ENCODE results near the gene AMMECR1L.

The AMMECR1L gene

GRCh38 chr2:127877136-127877535, 8.6 kb downstream of the AMMECR1L start:
- no peak overlapping the region for H3K4me3 ChIP-seq (ENCODE audit: low read depth, low read length)
- in situ Hi-C loops (cut with HindIII; ENCODE audit: low sequenced_read_pairs): no loop called here

DNA sequence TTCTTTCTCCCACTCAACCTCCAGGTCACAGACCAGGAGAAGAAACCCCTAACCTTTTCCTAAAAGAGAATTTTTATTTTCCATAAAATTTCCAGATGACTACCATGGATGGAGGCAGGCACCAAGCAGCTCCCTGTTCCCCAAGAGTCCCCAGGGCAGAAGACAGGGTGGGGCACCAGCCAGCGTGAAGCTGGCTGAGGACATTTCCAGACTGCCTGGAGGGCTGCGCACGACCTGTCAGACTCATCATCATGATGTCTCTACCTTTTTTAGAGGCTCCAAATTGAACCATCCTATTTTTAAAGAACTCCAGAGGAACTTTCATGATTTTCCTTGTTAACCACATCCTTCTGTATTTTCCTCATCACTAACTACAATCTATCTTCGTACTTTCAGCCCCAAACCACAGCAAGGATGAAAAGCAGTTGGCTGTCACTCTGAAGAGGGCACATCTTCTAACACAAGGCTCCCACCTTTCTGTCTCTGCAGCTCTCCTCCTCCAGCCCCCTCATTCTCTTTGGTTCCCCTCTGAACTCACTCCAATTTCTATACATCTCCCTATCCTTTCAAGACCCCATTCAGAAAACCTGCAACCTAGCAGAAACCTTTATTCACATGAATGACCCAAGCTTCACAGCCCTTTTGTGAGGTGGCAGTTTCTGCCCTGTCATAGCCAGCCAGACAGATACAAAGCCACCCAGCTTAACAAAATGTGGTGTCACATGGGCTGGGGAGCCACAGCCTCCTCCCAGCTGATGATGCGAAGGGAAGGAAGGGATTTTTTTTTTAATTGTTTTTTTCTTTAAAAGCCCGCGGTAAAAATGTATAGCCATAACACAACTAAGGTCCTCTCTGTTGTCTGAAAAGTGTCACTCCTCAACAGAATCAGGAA, 11.1 kb downstream of the AMMECR1L start:
- no peak for DNase-seq (ENCODE audit: low read depth, low spot score)
- TF ChIP-seq CTCF (IDR thresholded peaks at IDR 0.05; ENCODE audit: low read depth, low read length): no peak
- no peak overlapping the region for H3K4me3 ChIP-seq (ENCODE audit: low read depth, low read length)
- in situ Hi-C loops (cut with HindIII; ENCODE audit: low sequenced_read_pairs): no loop called here

More at GRCh38 chr2:127877136-127877535, 8.6 kb downstream of the AMMECR1L start:
- TF ChIP-seq CTCF (IDR thresholded peaks at IDR 0.05; ENCODE audit: low read depth, low read length): no peak
- DNase-seq (ENCODE audit: low read depth, low spot score): no peak

DNA sequence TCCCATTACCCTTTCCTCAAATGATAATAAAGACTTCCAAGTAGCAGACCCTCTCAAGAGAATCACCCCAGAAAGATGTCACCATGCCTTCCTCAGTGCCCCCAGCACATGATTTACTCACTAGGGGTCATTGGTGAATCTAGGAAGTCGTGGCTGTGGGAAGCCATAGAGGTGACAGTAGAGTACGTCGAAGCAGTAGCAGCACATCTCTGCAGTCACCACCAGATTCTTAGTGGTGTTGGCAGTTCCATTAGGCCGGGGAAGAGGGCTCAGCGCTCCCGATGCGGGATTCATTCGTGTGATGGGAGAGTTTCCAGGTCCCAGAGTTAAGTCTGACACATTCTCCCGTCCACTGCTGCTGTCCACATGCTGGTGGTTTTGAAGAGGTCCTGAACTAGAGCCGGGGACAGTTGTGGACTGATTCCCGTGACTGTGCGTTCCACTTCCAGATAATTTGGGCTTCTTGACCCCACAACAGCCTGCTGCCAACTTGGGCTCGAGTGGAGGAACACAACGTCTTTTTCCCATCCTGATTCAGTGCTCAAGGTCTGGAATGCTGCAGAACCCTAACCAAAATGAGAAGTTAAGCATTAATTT, 12.0 kb downstream of the AMMECR1L start:
- no peak for TF ChIP-seq CTCF (IDR thresholded peaks at IDR 0.05; ENCODE audit: low read depth, low read length)
- no peak overlapping the region for H3K4me3 ChIP-seq (ENCODE audit: low read depth, low read length)
- DNase-seq (ENCODE audit: low read depth, low spot score): no peak
- in situ Hi-C loops (cut with HindIII; ENCODE audit: low sequenced_read_pairs): no loop called here

DNA sequence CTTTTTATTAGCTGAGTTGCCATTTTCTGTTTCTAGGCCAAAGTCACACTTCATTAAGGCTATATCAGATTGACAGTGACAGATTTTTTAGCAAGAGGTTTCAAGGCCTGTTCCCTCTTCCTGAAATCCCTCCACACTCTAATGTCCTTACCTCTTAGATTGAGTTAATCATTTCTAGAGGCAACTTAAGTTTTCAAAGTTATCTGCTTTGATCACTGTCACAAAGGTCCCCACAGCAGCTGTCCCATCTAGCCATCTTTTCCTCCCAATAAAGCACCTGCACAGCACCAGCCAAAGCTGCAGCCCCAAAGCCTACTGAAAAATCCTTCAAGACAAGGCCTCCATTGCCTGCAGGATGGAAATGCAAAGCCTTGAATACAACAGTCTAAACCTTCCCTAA, 13.4 kb downstream of the AMMECR1L start:
- in situ Hi-C loops (cut with HindIII; ENCODE audit: low sequenced_read_pairs): no loop called here
- no peak for TF ChIP-seq CTCF (IDR thresholded peaks at IDR 0.05; ENCODE audit: low read depth, low read length)
- DNase-seq (ENCODE audit: low read depth, low spot score): no peak
- H3K4me3 ChIP-seq (ENCODE audit: low read depth, low read length): no peak overlapping the region

DNA sequence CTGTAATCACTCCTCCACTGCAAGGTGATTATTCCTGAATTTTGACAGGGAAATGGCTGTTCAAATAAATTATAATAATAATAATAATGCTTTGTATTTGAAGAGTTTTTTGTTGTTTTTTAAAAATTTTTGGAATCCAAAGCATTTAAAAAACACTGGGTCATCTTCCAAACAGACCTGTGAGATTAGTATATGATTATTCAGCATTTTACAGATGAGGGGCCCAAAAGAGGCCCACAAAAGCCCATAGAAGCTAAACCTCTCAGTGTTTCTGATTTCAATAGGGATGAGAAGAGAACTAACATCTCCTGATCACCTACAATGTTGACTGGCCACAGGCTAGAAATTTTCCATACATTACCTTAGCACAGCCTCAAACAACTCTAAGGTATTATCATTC, 19.8 kb downstream of the AMMECR1L start:
- H3K4me3 ChIP-seq (ENCODE audit: low read depth, low read length): no peak overlapping the region
- no peak for TF ChIP-seq CTCF (IDR thresholded peaks at IDR 0.05; ENCODE audit: low read depth, low read length)
- in situ Hi-C loops (cut with HindIII; ENCODE audit: low sequenced_read_pairs): no loop called here
- DNase-seq (ENCODE audit: low read depth, low spot score): no peak

GRCh38 chr2:127864877-127865276, 20.9 kb downstream of the AMMECR1L start:
- in situ Hi-C loops (cut with HindIII; ENCODE audit: low sequenced_read_pairs): no loop called here
- no peak for TF ChIP-seq CTCF (IDR thresholded peaks at IDR 0.05; ENCODE audit: low read depth, low read length)
- H3K4me3 ChIP-seq (ENCODE audit: low read depth, low read length): no peak overlapping the region
- no peak for DNase-seq (ENCODE audit: low read depth, low spot score)
